ENCODE results near the gene SLC6A20. TPM values are rescaled to one million over a fixed set of nuclear protein-coding genes. Genes with fewer than 3 reads are reported as not detected.
A peak's percentile ranks its signal among the peaks of the same experiment; 100 is the strongest.

SLC6A20 gene
- total and polyA plus RNA-seq, 12 donors = 0.06 to 0.09 TPM; not detected in 10

DNA sequence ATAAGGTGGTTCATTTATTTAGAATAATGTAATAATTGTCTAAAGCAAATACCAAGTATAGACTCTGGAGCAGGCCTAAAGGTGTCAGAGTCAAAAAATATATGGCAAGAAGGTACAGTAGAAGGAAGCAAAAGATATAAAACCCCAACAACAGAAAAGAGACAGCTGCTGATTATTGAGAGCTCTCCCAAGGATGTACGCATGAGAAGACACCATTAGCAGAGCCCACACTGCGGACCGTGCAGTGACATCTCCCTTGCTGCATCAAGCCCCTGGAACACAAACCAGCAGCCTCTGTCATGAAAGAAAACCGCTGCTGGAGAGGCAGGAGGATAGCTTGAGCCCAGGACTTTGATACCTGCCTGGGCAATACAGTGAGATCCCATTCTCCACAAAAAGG is 18.0 kb upstream of the SLC6A20 start:
- no peak overlapping the region for H3K4me3 ChIP-seq
- H3K36me3 ChIP-seq = no peaks in the 10 kb centered on the region
- ATAC-seq (no peak), DNase-seq (no peak)
- 94 to 95% methylated on average over 4 of the region's 4 CpGs for WGBS, 2 donors
- intact Hi-C loops (cut with DNase I) = no loop called here
- H3K27ac ChIP-seq = no peak overlapping the region
- H3K27me3 ChIP-seq = no peaks in the 10 kb centered on the region
- H3K9me3 ChIP-seq = peaks cover 0 to 9% (median 0%) of the 10 kb centered on the region in 11 donors
- TF ChIP-seq, protein P1, sequence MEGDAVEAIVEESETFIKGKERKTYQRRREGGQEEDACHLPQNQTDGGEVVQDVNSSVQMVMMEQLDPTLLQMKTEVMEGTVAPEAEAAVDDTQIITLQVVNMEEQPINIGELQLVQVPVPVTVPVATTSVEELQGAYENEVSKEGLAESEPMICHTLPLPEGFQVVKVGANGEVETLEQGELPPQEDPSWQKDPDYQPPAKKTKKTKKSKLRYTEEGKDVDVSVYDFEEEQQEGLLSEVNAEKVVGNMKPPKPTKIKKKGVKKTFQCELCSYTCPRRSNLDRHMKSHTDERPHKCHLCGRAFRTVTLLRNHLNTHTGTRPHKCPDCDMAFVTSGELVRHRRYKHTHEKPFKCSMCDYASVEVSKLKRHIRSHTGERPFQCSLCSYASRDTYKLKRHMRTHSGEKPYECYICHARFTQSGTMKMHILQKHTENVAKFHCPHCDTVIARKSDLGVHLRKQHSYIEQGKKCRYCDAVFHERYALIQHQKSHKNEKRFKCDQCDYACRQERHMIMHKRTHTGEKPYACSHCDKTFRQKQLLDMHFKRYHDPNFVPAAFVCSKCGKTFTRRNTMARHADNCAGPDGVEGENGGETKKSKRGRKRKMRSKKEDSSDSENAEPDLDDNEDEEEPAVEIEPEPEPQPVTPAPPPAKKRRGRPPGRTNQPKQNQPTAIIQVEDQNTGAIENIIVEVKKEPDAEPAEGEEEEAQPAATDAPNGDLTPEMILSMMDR (IDR thresholded peaks at IDR 0.05) = no peak
- peaks cover 0 to 32% (median 19%) of the 10 kb centered on the region in 9 donors for H3K4me1 ChIP-seq

DNA sequence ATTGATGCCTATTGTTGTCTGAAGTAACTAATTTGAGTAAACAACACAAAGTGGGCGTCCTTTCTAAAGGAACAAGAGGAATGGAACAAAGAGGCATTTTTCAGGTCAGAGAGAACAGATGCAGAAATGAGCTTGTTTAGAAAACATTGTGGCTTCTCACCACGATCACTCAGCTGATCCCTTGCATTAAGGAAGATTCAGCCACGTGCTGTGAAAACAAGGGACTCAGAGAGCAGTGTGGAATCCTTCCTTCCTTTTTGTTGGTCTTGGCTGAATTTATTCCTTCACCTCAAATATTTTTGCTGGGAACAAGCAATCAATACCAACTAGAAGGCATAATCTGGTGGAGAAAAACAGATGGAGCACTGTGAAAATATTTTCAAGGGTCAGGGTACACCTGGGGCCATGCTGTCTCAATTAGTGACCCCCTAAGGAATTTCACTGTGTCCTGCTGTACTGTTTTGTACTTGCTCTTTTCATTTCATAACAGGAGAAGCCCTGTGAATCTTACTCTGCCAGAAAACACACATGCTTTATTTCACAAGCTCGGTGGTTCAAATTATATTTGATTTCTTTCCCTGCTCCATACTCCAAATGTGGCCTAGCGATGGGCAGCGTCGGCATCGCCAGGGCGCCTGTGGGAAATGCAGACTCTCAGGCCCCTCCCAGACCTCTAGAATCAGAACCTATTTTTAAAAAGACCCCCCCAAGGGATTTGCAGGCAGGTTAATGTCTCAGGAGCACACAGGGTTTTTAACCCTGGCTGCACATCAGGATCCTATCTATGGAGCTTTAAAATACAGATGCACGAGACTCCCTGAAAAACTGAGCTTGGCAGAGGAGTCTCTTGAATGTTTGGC is 11.6 kb upstream of the SLC6A20 start:
- ATAC-seq (peak in 3 of 8 donors; percentile 40 to 53 (median 43)), DNase-seq (no peak)
- Histone ChIP-seq H3K4me1 (peaks cover 0 to 10% (median 0%) of the 10 kb centered on the region in 9 donors), H3K36me3 (no peaks in the 10 kb centered on the region), H3K9me3 (peaks cover 0 to 3% (median 0%) of the 10 kb centered on the region in 11 donors), H3K27me3 (no peaks in the 10 kb centered on the region), H3K27ac (peak overlapping the region in 4 of 10 donors; percentile 6 to 45 (median 40)), H3K4me3 (no peak overlapping the region)
- 73 to 76% methylated on average over 10 of the region's 10 CpGs for WGBS, 2 donors
- TF ChIP-seq, protein P1 (IDR thresholded peaks at IDR 0.05) = no peak
- intact Hi-C loops (cut with DNase I) = no loop called here

DNA sequence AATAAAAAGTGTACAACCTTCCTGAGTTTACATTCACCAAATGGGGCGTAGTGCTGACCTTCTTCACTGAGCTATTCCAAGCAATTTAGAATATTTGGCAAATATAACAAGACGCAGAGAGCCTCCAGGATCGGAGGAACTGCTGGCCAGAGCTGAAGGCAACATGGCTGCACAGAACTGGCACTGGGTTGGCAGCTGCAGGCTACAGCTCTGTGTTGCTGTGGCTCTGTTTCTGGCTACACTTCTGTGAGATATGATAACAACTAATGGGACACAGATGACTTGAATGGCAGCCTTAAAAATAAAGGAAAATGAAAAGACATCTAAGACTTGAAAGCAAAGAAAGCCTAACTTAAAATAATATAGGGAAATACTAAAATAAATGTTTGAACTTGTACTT is 10.8 kb upstream of the SLC6A20 start:
- Histone ChIP-seq H3K4me3 (no peak overlapping the region), H3K27ac (peak overlapping the region in 6 of 10 donors; percentile 6 to 50 (median 40)), H3K27me3 (no peaks in the 10 kb centered on the region), H3K4me1 (peaks cover 0 to 10% (median 0%) of the 10 kb centered on the region in 9 donors), H3K9me3 (peaks cover 0 to 3% (median 0%) of the 10 kb centered on the region in 11 donors), H3K36me3 (no peaks in the 10 kb centered on the region)
- intact Hi-C loops (cut with DNase I) = no loop called here
- 53 to 69% methylated on average over 3 of the region's 3 CpGs for WGBS, 2 donors
- DNase-seq = peak; percentile 18 to 28
- ATAC-seq = peak in 6 of 8 donors; percentile 62 to 93 (median 74)
- TF ChIP-seq, protein P1 (IDR thresholded peaks at IDR 0.05) = no peak

DNA sequence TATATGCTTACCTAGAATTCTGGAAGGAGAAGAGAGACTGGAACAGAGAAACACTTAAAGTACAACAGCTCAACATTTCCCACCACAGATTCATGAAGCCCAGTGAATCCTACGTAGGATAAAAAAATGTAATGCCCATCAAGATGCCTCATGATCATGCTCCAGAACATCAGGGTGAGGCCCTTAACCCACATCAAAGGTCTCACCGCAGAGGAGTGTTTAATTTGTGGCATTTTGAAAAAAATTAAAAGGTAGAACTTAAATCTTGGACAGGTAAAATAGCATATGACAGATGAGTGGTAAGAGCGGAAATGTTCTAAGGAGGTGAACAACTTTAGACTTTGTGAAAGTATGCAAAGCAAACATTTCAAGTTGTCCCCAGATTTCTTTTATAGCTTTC is 9.7 kb upstream of the SLC6A20 start:
- no peak for DNase-seq
- Histone ChIP-seq H3K9me3 (peaks cover 0 to 3% (median 0%) of the 10 kb centered on the region in 11 donors), H3K4me1 (peaks cover 0 to 10% (median 0%) of the 10 kb centered on the region in 9 donors), H3K27me3 (no peaks in the 10 kb centered on the region), H3K4me3 (no peak overlapping the region), H3K36me3 (no peaks in the 10 kb centered on the region), H3K27ac (no peak overlapping the region)
- no peak for ATAC-seq
- 96 to 97% methylated on average over 3 of the region's 3 CpGs for WGBS, 2 donors
- intact Hi-C loops (cut with DNase I) = no loop called here
- TF ChIP-seq, protein P1 (IDR thresholded peaks at IDR 0.05) = no peak
